Activated T-helper 1 cell treated with Interleukin-2 at 50 U/mL for 16 hours (primary cell): ENCODE measurements around the gene SCMH1.

Source experiments
- DNase-seq: peaks from one replicate; pipeline ENCODE4 v3.0.0-alpha.2; 2020; ENCODE audit warnings: low read depth

Gene SCMH1

DNA sequence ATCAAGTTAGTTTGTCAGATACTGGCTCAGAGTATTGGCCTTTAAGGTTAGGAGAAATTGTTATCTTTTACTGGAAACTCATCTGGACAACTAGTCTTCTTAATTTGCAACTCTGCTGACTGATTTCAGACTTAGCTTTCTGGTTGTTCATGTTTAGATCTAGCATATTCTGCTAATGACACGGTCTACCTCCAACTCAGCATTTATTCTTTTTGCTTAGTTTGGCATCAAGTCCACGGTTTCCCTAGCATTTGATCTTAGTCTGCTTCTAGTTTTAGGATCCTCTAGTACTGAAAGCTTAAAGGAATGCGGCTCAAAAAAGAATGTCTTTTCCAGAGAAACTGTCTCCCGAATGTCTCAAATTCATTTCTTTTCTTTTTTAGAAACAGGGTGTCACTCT, 145.0 kb downstream of the SCMH1 start:
- DNase-seq = no peak

GRCh38 chr1:41093826-41094225, 148.3 kb downstream of the SCMH1 start:
- no peak for DNase-seq

DNA sequence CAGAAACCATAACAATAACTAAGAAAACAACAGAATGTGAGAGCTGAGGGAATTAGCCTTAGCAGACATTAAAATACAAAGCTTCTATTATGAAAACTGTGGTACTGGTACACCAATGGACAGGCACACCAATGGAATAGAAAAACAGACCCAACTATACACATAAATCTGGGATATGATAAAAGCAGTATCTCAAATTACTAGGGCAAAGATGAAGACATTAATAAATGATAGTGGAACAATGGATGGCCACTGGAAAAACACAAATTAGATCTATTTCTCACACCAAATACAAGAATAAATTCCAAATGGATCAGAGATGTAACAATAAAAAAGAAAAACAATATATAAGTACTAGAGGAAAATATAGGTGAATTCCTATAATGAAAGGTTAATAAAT, 155.2 kb downstream of the SCMH1 start:
- DNase-seq = no peak

- no peak for DNase-seq
Measured at GRCh38 chr1:41078616-41079015, 163.5 kb downstream of the SCMH1 start.

DNA sequence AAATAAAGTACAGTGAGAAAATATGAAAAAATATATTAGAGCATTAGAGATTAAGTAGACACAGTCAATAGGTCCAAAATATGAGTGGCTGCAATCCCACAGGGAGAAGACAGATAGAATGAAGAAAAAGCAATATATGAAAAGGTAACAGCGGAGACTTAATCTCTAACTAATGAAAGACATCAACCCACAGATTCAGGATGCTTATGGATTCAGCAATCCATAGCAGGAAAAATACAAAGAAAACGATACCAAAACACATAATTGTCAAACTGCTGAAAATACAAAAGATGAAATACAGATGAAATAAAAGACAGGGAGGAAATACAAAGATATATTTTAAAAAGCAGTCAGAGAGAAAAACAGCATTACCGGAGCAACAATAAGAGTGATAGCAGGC, 163.9 kb downstream of the SCMH1 start:
- no peak for DNase-seq

DNA sequence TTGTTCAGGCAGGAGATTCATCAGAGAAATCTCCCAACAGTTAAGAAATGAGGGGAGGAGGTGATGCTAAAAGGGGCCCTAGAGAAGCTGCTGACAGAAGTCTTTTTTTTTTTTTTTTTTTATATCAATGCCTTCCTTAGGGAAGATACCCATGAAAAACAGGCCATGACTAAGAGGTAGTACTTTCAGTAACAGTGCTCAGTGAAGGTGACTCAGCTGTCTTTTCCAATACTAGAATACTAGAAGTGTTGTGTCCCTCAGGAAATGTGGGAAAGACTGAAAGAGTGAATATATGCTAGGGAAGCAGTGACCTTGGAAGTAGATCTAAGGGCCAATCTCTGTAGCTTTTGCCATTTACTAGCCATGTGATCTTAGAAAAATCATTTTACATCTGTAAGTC, 168.1 kb downstream of the SCMH1 start:
- no peak for DNase-seq

- no peak for DNase-seq
Measured at GRCh38 chr1:41072051-41072450, 170.1 kb downstream of the SCMH1 start.

DNA sequence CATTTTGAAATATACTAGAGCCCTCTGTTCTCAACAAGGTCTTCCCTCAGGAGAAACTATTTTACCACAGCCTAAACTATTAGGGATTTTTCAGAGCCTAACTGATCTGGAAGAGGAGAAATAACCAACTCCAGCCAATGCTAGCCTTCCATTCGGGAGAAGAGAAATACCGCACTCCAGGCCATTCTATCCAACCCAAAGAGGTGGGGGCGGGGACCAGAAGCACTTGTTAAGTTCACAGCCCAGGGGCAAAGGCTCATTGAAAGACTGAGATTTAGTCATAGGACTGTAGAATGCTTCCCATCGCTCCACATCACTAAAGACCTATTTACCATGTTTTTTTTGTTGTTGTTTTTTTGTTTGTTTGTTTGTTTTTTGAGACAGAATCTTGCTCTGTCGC, 185.2 kb downstream of the SCMH1 start:
- DNase-seq = no peak

DNA sequence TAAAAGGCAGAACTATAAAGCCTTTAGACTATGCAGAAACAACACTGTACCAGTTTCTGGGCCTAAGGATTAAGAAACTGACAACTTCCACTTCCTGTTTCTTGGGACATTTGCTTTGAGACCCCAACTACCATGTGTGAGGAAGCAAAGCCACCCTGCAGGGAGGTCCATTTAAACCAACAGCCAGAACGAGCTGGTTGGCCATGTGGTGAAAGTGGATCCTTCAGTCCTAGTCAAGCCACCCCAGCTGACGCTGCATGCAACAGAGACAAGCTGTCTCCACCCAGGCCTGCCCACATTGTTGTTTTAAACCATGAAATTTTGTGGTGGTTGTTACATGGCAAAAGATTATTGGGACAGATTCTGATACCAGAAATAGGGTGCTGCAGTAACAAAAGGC, 188.8 kb downstream of the SCMH1 start:
- DNase-seq = no peak

GRCh38 chr1:41051022-41051421, 191.1 kb downstream of the SCMH1 start:
- no peak for DNase-seq

DNA sequence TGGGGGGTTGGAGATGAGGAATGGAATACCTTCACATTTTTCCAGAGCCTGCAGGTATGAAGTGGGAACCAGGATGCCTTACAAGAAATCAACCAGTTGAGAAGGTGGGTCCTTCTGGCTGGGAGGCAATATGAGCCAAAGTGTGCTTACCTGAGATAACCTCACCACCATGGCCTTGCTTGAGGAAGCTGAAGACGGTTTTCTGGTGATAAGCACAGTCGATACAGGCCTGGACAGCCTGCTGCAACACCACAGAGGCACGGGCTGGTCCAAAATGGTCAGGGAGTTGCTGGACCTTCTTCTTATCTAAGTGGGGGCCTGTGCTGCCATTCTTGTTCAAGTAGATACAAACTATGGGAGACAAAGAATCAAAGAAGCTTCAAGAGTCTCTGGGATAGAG, 193.6 kb downstream of the SCMH1 start:
- no peak for DNase-seq

DNA sequence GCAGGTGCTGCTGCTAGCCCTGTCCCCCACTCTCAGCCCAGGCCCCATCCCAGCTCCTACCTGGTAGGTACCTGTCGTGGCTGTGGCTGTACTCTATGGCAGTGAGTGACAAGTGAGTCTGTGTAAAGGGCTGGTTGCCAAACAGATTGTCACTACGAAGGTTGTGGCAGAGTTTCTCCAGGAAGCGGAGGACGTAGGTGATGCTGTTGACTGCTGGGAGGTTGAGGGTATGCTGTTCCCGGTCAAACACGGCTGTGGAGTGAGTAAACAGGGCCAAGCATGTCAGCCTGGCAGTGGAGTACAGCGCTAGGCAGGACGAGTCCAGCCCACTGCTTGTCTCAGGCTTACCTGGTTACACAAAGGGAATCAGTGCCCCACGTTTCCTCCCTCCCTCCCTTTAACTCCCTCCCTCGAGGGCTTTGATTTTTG, 195.7 kb downstream of the SCMH1 start:
- no peak for DNase-seq

- no peak for DNase-seq
Measured at GRCh38 chr1:41045740-41046139, 196.4 kb downstream of the SCMH1 start.

DNA sequence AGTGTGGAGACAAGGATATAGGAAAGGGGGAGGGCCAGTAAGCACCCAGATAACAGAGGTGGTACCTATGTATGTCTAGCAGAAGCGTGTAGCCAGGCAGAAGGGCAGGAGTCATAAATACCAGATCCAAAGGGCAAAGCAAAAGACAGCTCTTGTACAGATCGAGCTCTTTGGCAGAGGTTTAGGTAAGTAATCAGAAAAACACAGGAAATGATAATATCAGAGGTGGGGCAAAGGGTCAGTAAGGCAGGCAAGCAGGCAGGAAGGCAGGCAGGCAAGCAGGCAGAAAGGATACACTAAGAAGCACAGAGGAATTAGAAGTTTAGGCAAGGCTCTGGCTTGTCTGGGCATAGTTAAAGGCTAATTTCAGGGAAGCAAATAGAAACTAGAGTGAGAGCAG, 197.9 kb downstream of the SCMH1 start:
- no peak for DNase-seq

DNA sequence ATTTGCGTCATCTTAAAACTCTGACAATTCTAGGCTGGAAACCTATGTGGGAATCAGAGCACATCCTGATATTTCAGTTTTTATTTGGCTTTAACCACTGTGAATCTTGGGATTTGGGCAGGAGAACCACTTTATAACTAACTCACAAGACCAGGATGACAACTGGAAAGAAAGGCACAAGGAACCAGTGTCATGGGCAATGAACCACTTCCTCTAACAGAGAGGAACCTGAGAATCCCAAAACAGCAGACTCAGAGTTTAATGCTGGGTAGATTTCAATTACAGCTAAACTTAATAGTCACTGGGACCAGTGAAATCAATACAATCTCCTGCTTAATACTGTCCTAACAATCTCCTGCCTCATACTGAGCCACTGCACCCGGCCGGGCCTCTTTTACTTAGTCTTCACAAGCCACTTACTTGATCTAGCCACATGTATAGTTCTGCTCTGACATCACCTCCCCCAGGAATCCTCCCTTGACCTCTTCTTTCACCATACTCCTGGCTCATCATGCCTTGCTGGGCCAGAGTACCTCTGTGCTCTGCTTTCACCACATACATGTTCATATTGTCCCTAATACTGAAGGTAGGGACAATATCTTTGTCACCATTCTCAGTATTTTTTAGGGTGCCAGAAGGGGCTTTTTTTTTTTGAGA, 200.4 kb downstream of the SCMH1 start:
- no peak for DNase-seq

DNA sequence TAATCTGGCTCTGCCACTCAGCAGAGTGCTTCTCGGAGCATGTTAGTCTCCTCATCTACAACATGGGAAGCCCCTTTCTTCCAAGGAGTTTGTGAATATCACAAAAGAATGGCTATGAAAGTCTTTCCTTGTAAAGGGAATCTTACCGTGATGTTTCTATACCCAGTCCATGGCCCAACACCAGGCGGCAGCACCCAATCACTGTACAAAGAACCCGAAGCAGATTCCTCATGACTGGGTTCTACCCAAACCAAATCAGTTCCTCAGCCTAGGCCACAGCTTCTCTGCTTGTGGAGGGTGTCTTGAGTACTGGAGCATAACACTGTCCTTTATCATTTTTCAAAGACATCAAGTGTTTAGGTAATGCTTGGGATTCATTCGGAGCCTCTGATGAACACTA, 204.0 kb downstream of the SCMH1 start:
- no peak for DNase-seq

DNA sequence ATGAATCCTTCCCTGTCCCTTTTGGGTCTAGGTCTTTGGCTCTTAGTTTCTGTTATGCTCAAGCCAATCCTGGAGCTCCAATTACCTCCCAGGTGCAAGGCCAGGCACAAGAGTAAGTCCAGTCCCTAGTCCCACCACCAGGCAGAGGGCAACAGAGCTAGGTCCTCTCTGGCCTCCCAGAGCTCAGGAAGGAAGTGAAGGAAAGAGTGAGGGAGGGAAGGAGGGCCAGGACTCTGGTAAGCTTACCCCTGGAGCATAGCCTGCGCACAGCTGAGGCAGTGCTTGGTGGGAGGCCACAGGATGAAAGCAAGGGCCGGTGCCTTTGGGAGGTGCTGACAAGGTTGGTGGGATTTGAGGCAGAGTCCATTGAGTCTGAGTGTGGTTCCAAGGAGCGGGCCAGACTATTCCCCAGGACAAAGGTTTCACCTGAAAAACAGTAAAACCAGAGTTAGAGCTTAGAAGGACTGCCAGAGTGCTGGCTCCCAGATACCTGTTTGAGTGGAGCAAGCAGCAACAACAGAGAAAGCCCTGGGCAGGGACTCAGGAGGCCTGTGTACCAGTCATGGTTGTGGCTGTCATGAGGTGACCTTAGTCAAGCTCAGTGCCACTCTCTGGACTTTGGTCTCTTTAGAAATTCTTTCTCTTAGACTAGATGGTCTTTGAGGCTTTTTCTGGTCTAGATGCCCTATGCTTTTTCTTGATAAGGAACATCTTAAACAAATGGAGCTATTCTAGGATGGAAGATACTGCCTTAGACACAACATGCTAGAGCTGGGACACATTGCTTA, 204.8 kb downstream of the SCMH1 start:
- no peak for DNase-seq

DNA sequence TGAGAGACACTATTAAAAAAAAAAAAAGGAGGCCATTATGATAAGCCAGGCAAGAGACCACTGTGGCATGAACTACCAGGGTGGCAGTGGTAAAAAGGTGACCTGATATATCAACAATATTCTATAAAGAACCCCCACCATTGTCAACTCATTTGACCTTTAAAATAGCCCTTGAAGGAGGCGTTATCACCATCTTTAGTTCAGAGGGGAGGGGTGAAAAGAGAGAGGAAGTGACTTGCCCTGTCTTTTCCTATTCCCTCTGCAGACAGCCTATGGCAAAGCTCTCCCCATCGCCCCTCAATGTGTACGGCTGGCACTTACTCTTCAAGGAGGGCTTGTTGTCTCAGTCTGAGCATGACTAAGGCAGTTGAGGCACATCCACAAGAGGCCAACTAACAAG, 208.8 kb downstream of the SCMH1 start:
- no peak for DNase-seq

GRCh38 chr1:41032147-41032546, 210.0 kb downstream of the SCMH1 start:
- no peak for DNase-seq

- no peak for DNase-seq
Measured at GRCh38 chr1:41030872-41031616, 211.1 kb downstream of the SCMH1 start.

DNA sequence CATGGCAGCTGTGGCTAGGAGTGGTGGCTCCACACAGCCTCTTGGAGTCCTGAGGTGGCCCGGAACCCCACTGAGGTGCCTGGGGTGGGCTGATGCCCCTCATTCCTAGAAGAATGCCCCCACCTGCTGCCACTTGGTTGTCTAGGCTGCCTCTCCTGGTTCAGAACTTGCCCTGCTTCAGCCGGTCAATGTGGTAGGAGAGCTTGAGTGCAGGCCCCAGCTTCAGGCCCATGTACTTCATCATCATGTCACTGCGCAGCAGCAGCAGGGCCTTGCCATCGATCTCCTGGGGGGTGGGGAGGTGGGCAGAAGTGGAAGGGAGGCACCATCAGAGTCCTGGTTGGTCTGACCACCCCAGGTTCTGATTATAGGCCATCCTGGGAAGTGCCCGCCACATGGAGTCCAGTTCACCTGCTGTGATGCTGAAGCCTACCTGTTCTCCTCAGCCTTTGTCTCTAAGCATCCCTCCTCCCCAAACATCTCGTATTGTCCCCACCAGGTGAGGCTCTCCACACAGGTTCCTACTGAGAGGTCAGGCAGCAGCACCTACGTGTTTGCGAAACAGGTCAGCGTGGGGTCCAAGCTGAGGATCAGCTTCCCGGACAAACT, 214.0 kb downstream of the SCMH1 start:
- DNase-seq = no peak

DNA sequence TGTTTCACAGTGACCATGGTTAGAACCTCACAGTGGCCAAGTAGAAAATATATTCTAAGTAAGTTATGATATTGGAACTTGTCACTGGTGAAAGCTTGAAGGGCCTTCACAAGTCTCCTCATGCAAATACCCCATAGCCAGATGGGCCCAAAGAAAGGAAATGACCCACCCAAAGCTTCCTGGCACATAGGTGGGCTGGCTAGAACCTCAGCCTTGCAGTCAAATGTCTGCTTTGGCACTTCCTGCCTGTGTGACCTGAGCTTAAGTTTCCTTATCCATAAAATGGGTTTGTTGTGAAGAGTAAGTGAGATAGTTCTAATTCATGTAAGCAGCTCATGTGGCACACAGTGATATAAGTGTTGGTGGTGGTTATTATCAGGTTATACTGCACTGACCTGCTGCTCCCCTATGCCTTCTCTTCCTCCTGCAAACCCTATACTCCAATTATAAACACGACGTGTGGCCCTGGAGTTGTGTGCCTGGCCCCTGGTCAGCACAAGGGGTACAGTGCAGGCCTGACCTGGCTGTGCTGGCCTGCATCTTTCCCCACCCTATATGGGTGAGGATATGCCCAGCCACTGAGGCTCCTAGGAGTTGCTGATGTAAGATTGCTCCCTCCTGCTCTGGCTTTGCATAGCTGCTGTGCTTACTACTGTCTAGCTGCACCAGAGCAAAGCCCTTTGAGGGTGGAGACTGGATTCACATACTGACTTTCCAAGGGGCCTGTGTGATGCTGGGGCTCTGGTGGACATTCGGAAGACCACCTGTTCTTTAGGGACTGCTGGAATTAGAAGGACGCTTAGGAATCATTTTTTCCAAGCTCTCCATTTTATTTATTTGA, 215.9 kb downstream of the SCMH1 start:
- no peak for DNase-seq
